GM19239 (cell line): ENCODE measurements around the gene FOXJ2.
A peak's percentile ranks its signal among the peaks of the same experiment; 100 is the strongest.
"Not testable (repeated sequence)": the region's sequence is repeated elsewhere in the genome, so short reads cannot be mapped to it uniquely, and the experiment has no call there.

Source experiments
- DNase-seq: peaks from one replicate; pipeline ENCODE4 v3.0.0; 2011; ENCODE audit warnings: low spot score; ENCODE audit not compliant: insufficient read length
- FAIRE-seq: peaks from 2 replicates; lab custom pipeline; 2011; peaks lifted over from hg19 to GRCh38; lab: Jason Lieb, UNC

Gene FOXJ2

GRCh38 chr12:8027856-8028255 lies 4.7 kb upstream of the FOXJ2 start:
- DNase-seq, result no peak
- no peak for FAIRE-seq

GRCh38 chr12:8028267-8028666 lies 4.2 kb upstream of the FOXJ2 start:
- FAIRE-seq (no peak), DNase-seq (no peak)

- DNase-seq, result no peak
- FAIRE-seq, result no peak
These were observed 2.3 kb upstream of the FOXJ2 start for GRCh38 chr12:8030189-8030588.

GRCh38 chr12:8031017-8031416 lies 1.5 kb upstream of the FOXJ2 start:
- DNase-seq, FAIRE-seq: not testable (repeated sequence)

- peak; percentile 44 for FAIRE-seq
These were observed 659 bp upstream of the FOXJ2 start for GRCh38 chr12:8031872-8032241.

GRCh38 chr12:8033153-8034044 lies 883 bp downstream of the FOXJ2 start:
- peak; percentile 53 for DNase-seq
- peak; percentile 70 for FAIRE-seq

More at GRCh38 chr12:8031872-8032241, 659 bp upstream of the FOXJ2 start:
- DNase-seq, result no peak

GRCh38 chr12:8034802-8035201 lies 2.3 kb downstream of the FOXJ2 start:
- DNase-seq (no peak), FAIRE-seq (no peak)

- DNase-seq, result no peak
- no peak for FAIRE-seq
These were observed 3.0 kb downstream of the FOXJ2 start for GRCh38 chr12:8035440-8036010.

GRCh38 chr12:8036346-8036745 lies 3.8 kb downstream of the FOXJ2 start:
- no peak for FAIRE-seq
- no peak for DNase-seq

GRCh38 chr12:8037046-8037663 lies 4.6 kb downstream of the FOXJ2 start:
- FAIRE-seq (peak; percentile 52), DNase-seq (no peak)

GRCh38 chr12:8037947-8038346 lies 5.4 kb downstream of the FOXJ2 start:
- DNase-seq (no peak), FAIRE-seq (no peak)

- FAIRE-seq (no peak), DNase-seq (no peak)
These were observed 6.2 kb downstream of the FOXJ2 start for GRCh38 chr12:8038659-8039114.

GRCh38 chr12:8040791-8041190 lies 8.3 kb downstream of the FOXJ2 start:
- FAIRE-seq, result no peak
- DNase-seq, result no peak

GRCh38 chr12:8045952-8046944 lies 13.7 kb downstream of the FOXJ2 start:
- FAIRE-seq (peak; percentile 71), DNase-seq (peak; percentile 71)

- no peak for FAIRE-seq
- DNase-seq, result no peak
These were observed 15.3 kb downstream of the FOXJ2 start for GRCh38 chr12:8047842-8048241.

GRCh38 chr12:8048906-8049305 lies 16.4 kb downstream of the FOXJ2 start:
- FAIRE-seq (no peak), DNase-seq (no peak)

GRCh38 chr12:8050600-8051250 lies 18.2 kb downstream of the FOXJ2 start:
- FAIRE-seq (no peak), DNase-seq (no peak)

GRCh38 chr12:8052679-8053078 lies 20.2 kb downstream of the FOXJ2 start:
- DNase-seq, result no peak
- FAIRE-seq, result no peak

GRCh38 chr12:8054816-8055215 lies 22.3 kb downstream of the FOXJ2 start:
- no peak for DNase-seq
- no peak for FAIRE-seq
